Measurements from ENCODE around the gene PITPNC1. TPM values are rescaled to one million over a fixed set of nuclear protein-coding genes. Genes with fewer than 3 reads are reported as not detected.
"Not testable (repeated sequence)": the region's sequence is repeated elsewhere in the genome, so short reads cannot be mapped to it uniquely, and the experiment has no call there.

The PITPNC1 gene
- total RNA-seq, 2 donors from 2014 or later = 26.2 to 33.7 TPM

DNA sequence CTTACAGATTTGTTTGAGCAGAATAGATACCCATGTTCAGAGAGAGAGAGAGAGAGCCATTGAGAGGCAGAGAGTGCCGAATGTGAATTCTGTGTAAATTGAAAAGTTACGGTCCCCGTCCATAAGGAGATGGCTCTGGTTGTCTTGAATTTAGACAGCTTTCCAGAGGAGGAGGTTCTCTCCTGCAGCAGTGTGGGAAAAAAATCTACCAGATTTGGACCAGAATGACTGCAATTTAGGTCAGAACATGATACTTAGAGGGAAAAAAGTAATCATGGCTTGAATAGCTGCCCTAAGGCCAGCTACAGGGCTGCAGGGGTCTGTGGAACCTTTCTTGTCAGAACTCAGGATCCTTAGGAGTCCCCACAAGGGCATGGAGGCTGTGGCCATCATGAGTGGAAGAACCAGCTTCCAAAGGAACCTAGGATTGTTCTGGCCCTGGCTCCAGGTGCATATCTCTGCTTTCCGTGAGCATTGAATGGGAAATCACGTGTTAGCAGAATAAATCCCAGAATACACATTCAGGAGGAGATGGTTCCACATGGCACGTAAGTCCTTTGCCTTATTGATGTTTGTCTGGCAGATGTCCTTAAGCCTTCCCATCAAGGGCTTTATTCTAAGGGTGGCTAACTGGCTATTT is 13.0 kb downstream of the PITPNC1 start:
- DNase-seq (no peak), ATAC-seq (peak in 1 of 2 donors; percentile 10)
- intact Hi-C loops (cut with DNase I) = loop anchor here in 1 of 2 donors (5.0 kb wide), 1 partner anchor 52 kb away; no protein-coding TSS in a partner anchor

DNA sequence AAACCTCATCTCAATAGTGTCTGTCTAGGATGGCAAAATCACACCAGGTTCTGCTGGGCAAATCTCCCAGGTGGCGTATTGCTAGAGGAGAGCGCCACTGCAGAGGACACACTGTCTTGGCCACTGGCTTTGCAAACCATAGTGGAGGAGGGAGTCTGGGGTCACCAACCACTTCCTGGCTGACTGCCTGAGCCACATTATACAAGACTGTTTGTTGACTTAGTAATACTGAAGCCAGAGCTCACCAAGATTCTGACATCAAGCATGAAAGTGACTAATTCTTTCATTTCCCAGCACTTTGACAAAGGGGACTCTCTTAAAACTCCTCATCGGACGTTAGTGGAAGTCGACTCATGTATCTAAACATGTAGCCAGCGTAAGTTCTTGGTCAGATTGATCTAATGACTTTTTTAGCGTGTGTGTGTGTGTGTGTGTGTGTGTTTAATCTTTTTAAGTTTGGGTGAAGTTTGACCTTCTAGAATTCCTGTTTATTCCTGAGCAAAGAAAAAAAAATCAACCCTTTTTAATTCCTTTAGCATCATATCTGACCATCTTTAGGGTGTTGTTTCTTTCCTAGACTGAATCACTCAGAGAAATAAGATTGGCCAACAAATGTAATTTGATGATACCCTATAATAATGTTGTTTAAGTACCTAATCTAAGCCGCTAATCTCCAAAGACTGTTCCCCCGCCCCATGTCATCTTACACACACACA is 13.7 kb downstream of the PITPNC1 start:
- intact Hi-C loops (cut with DNase I) = loop anchor here in 1 of 2 donors (5.0 kb wide), 1 partner anchor 51 kb away; no protein-coding TSS in a partner anchor
- peak; percentile 85 to 90 for ATAC-seq
- DNase-seq = peak; percentile 78

DNA sequence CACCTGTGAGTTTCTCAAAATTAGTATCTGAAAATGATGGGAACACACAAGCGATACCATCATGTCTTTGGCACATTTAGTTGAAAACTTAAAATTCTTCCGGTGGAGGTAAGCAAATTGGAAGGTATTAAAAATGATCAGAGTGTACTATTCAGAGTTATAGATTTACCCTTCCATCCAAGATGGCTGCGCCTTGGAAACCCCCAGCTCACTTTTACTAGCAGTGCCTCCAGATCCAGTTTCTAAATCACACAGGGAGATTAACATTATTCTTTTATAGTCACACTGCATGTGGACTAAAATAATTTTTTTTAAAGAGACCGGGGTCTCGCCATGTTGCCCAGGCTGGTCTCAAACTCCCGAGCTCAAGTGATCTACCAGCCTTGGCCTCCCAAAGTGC is 15.0 kb downstream of the PITPNC1 start:
- intact Hi-C loops (cut with DNase I) = loop anchor here in 1 of 2 donors (5.0 kb wide), 1 partner anchor 50 kb away; no protein-coding TSS in a partner anchor

DNA sequence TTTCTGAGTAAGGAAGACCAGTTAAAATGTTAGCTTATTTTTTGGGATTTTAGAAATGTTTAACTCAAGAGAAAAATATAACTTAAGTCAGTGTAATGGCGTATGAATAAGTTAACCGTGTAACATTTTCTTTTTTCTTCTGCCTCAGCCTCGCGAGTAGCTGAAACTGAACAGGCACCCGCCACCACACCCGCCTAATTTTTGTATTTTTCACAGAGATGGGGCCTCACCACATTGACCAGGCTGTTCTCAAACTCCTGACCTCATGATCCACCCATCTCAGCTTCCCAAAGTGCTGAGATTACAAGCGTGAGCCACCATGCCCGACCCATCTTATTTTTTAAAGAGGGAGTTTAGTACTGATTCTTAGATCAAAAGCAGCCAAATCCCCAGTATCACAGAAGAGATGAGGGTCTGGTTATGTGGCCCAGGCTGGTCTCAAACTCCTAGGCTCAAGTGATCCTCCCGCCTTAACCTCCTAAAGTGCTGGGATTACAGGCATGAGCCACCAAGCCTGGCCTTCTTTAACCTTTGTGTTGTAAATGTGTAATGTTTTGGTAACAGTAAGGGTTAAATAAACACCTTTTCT is 16.8 kb downstream of the PITPNC1 start:
- ATAC-seq = no peak
- DNase-seq = no peak
- intact Hi-C loops (cut with DNase I) = loop anchor here in 1 of 2 donors (5.0 kb wide), 1 partner anchor 48 kb away; no protein-coding TSS in a partner anchor

More for the DNA sequence above, 15.0 kb downstream of the PITPNC1 start:
- DNase-seq (no peak), ATAC-seq (no peak)

DNA sequence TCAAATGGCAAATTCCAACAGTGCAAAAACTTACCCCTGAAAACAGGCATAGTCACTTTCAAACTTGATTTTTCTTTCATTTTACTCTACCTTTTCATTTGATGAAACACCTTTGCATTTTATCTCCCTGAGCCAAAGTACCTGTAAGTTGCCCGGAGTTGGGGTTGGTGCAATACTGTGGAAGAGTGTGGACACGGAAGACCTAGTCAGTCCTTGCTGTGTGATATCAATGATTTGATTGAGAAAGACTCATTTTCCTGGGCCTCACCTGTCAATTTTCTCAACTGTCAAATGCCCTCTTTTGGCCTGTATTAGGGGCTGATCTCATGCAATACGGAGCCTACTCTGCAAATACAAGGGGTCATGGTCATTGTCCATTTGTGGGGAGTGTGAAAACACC is 22.6 kb downstream of the PITPNC1 start:
- intact Hi-C loops (cut with DNase I) = no loop called here
- no peak for ATAC-seq
- DNase-seq = no peak

DNA sequence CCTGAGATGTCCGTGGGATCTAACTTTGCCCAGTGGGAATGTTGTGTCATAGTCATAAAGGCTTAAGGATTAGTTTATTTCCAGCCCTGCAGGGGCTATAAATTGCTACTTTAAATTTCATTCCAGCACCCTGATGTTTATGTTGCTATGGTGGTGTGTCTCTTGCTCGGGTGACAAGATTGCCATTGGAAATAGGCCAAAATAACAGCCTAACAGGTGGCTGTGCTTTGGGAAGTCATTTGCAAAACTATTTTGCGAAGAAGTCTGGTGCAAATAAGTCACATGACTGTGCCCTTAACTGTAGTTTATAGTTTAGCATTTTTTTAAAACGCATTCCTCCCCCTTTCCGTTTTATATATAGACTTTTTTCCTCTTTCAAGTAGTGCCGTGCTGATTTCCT is 23.1 kb downstream of the PITPNC1 start:
- DNase-seq (no peak), ATAC-seq (no peak)
- intact Hi-C loops (cut with DNase I) = no loop called here

DNA sequence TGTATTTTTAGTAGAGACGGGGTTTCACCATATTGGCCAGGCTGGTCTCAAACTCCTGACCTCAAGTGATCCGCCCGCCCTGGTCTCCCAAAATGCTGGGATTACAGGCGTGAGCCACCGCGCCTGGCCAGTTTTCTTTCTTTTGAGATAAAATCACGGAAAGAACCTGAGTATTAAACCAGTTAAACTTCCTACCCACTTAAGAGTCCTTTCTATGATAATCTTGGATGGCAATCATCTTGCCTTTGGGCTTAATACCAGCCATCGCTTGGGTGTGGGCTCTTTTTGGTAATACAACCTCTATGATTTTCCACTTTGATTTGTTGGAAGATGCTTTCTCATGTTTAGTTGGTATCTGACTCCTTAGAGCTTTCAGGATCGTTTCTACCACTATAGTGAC is 24.0 kb downstream of the PITPNC1 start:
- no peak for DNase-seq
- intact Hi-C loops (cut with DNase I) = no loop called here
- ATAC-seq = no peak

DNA sequence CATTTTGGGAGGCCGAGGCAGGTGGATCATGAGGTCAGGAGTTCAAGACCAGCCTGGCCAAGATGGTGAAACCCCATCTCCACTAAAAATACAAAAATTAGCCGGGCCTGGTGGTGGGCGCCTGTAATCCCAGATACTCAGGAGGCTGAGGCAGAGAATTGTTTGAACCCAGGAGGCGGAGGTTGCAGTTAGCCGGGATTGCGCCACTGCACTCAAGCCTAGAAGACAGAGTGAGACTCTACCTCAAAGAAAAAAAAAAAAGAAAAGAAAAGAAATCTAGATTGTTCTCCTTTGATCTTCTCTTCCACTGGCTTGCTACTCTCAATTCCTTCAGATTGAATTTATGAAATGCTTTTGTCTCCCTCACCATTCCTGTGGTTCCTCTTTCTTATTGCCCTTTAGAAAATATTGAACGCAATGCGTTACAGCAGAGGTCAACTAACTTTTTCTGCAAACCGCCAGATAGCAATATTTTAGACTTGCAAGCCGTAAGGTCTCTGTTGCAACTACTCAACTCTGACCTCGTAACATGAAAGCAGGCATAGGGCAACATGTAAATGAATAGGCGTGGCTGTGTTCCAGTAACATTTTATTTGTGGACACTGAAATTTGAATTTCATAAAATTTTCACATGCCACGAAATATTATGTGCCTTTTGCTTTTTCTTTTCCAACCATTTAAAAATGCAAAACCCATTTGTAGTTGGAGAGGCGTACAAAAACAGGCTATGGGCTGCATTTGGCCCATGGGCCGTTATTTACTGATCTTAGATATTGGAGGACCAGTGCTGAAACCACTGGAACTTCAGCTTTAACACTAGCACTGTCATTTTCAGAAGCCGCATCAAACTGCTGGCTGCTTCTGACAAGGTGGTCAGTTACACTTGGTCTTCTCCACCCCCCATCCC is 24.8 kb downstream of the PITPNC1 start:
- ATAC-seq = no peak
- intact Hi-C loops (cut with DNase I) = no loop called here
- no peak for DNase-seq

DNA sequence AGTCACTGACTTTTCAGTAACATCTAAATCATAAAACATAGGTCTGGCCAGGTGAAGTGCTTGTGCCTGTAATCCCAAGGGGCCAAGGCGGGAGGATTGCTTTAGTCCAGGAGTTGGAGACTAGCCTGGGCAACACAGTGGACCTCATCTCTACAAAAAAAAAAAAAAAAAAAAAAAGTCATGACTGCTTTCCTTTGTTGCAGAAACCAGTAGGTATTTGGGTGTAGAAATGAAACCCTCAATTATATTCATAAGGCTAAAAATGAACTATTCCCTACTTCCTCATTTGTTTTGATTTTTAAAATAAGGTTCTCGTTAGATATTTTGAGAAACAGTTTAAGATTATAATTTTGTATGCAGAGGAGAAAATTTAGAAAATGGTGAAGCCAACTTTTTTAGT is 26.0 kb downstream of the PITPNC1 start:
- no peak for ATAC-seq
- no peak for DNase-seq
- intact Hi-C loops (cut with DNase I) = no loop called here

DNA sequence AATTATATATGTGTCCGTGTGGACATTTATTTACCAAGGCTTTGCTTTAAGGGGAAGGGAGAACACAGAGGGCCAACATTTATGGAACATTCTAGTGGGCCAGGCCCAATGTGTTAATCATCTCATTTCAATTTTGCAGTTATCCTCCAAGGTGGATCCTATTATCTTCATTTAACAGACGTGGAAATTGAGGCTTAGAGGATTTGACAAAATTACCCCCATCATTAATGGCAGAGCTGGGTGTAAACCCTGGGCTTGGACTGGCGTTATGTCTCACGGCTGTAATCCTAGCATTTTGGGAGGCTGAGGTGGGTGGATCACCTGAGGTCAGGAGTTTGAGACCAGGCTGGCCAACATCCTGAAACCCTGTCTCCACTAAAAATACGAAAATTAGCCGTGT is 26.4 kb downstream of the PITPNC1 start:
- ATAC-seq (no peak), DNase-seq (no peak)
- intact Hi-C loops (cut with DNase I) = no loop called here

DNA sequence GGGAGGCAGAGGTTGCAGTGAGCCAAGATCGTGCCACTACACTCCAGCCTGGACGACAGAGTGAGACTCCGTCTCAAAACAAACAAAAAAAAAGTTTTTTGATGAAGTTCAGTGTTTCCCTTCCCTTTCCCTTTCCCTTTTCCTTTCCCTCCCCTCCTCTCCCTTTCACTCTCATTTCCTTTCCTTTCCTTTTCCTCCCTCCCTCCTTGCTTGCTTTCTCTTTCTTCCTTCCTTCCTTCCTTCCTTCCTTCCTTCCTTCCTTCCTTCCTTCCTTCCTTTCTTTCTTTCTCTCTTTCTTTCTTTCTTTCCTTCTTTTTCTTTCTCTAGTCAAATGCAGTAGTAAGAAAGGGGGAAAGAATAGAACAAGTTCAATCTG is 31.4 kb downstream of the PITPNC1 start:
- intact Hi-C loops (cut with DNase I); ATAC-seq; DNase-seq: not testable (repeated sequence)

DNA sequence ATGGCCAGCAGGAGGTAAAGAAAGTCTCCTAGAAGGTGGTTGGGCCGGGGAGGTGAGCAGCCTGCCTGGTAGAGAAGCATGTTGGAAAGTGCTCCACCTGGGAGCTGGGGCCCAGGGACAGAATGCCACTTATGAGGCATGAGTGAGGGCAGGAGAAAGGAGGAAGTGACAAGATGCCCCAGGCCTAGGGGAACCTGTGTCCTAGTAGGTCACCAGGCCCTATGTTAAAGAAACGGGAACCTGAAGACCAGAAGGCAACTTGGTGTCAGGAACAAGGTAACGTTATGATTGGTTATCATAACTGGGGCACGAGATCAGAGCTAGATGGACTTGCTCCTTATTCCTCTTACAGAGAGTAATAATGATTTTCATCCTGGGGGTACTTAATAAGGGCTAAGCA is 34.3 kb downstream of the PITPNC1 start:
- intact Hi-C loops (cut with DNase I) = no loop called here
- DNase-seq (no peak), ATAC-seq (no peak)

DNA sequence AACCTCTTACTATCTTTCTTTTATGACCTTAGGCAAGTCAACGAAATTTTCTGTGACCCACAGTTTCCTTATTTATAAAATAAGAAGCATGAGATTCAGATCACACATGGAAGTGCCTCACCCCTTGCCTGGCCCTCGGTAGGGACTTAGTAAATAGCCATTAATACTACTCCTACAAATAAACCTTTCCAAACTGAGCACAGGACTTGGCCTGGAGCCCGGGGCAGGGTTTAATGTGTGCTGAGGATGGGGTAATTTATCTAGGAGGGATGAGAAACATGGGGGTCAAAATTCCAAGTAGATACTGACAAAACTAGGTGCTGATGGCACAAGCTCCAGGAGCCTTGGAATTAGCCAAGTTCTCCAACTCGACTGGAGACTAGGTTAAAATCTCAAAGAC is 35.0 kb downstream of the PITPNC1 start:
- intact Hi-C loops (cut with DNase I) = no loop called here
- DNase-seq (no peak), ATAC-seq (no peak)

DNA sequence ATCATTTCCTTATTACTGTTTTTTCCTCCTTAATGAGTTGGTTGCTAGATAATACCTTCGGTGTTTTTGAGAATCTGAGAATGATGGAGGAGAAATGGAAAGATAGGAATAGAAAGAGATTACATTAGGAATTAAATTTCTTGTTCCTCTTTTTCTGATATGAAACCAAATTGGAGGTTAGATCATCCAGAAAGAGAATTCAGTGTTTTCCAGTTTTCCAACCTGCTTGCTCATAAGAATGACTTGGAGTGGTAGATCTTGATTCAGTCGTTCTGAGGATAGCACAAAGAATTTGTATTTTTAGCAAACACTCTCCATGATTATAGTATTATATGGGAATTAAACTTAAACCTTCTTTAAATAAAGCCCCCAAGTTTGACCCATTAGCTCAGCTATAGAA is 35.9 kb downstream of the PITPNC1 start:
- DNase-seq = no peak
- ATAC-seq = no peak
- intact Hi-C loops (cut with DNase I) = no loop called here

DNA sequence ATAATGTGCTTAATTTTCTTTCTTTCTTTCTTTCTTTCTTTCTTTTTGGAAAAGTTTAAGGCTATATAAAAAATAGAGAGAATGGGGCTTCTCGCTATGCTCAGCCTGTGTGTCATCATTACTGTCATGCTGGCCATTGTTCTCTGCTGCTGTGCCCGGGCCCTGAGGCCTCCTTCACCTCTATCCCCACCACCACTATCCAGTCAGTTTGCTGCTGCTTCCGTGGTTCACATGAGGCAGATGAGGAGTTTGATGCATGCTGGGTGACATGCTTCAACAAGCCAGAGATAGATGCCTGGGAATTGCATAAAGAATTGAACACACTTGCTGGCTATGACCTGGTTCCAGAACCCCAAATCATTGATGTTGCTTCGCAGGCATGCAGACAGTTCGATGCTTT is 36.3 kb downstream of the PITPNC1 start:
- ATAC-seq (no peak), DNase-seq (no peak)
- intact Hi-C loops (cut with DNase I) = no loop called here

DNA sequence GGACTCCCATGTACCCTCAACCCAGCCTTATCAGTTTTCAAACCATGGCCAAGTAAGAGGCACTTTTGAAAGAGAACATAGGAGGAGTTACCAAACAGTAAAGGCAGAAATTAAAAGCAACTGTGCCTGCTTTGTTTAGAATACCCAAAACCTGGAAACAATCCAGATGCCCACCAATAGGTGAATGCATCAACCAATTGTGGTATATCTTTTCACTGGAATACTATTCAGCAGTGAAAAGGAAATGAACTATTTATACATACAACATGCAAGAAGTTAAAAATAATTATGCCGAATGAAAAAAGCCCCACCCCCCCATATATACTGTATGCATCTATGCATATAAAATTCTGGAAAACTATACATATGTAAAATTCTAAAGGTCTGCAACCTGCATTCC is 37.0 kb downstream of the PITPNC1 start:
- ATAC-seq (no peak), DNase-seq (no peak)
- intact Hi-C loops (cut with DNase I) = no loop called here

DNA sequence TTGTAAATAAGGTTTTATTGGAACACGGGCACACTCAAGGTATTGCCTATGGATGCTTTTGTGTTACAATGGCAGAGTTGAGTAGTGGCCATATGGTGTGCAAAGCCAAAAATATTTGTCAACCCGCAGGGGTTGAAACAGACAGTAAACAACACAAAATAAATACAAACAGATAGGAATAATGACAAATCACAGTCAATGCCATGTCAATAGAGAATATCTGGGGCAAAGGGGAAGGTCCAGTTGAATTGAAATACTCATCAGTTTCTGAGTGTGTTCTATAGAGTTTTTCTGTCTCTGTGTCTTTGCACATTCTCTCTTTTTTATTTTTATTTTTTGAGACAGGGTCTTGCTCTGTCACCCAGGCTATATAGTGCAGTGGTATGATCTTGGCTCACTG is 37.5 kb downstream of the PITPNC1 start:
- DNase-seq (no peak), ATAC-seq (no peak)
- intact Hi-C loops (cut with DNase I) = no loop called here

DNA sequence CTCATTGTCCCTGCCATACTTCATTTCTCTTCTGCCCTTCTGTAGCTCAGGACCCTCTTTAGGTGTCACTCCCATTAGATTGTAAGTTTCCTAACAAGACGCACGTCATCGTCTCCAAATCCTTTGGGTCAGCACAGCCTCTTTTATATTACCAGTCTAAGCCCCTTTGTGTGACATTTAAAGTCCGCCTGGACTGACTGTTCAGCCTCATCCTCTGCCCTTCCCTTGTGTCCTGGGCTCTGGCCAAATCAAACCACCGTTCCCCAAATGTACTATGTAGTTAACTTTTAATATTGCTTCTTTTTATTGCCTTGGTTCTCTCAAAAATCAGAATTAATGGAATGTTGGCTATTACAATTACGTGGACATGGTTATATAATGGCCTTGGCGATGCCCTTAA is 38.2 kb downstream of the PITPNC1 start:
- no peak for ATAC-seq
- DNase-seq = no peak
- intact Hi-C loops (cut with DNase I) = no loop called here

DNA sequence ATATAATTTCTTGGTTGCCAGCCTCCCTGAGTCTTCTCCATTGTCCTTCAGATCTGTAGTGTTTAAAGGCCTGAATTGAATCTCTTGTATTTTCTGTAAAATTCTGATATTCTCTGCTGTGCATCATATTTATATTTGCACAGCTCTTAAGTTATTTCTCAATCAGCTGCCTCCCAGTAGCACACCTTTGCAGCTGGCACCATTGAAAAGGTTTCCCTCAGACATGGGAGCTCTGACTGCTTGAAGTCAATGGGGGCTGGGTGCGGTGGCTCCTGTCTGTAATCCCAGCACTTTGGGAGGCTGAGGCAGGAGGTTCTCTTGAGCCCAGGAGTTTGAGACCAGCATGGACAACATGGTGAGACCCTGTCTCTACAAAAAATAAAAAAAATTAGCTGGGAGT is 40.4 kb downstream of the PITPNC1 start:
- intact Hi-C loops (cut with DNase I) = no loop called here
- no peak for DNase-seq
- ATAC-seq = no peak

DNA sequence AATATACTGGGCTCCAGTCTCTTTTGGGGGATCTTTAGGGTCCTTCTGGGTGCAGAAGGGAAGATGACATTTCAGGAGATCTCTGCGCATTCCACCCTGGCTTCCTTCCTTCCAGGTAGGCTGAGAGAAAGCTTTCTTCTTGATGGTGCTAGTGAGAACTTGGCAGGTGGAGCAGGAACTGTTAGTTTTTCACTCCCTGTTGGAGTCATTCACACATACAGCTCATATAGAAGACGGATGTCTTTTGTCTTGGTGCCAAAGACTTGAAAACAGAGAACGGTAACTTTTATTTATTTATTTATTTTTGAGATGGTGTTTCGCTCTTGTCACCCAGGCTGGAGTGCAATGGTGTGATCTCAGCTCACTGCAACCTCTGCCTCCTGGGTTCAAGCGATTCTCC is 43.9 kb downstream of the PITPNC1 start:
- ATAC-seq = no peak
- no peak for DNase-seq
- intact Hi-C loops (cut with DNase I) = no loop called here
